ENCODE data around the gene DNAAF1.

Gene DNAAF1

GRCh38 chr16:84124257-84125073 lies 20.6 kb upstream of the DNAAF1 start:
- DNase-seq (ENCODE audit: low read depth), result no peak

- DNase-seq (ENCODE audit: low read depth), result no peak
These were observed 14.0 kb upstream of the DNAAF1 start for GRCh38 chr16:84131117-84131516.

GRCh38 chr16:84132527-84133285 lies 12.4 kb upstream of the DNAAF1 start:
- no peak for DNase-seq (ENCODE audit: low read depth)

GRCh38 chr16:84136331-84137125 lies 8.6 kb upstream of the DNAAF1 start:
- DNase-seq (ENCODE audit: low read depth), result no peak

GRCh38 chr16:84137287-84137686 lies 7.8 kb upstream of the DNAAF1 start:
- DNase-seq (ENCODE audit: low read depth), result no peak

GRCh38 chr16:84137769-84138357 lies 7.2 kb upstream of the DNAAF1 start:
- DNase-seq (ENCODE audit: low read depth), result no peak

- no peak for DNase-seq (ENCODE audit: low read depth)
These were observed 6.6 kb upstream of the DNAAF1 start for GRCh38 chr16:84138500-84138823.

- no peak for DNase-seq (ENCODE audit: low read depth)
These were observed 6.1 kb upstream of the DNAAF1 start for GRCh38 chr16:84138824-84139627.

- DNase-seq (ENCODE audit: low read depth), result no peak
These were observed 5.4 kb upstream of the DNAAF1 start for GRCh38 chr16:84139628-84140258.

- DNase-seq (ENCODE audit: low read depth), result no peak
These were observed 3.9 kb upstream of the DNAAF1 start for GRCh38 chr16:84141143-84141670.

- DNase-seq (ENCODE audit: low read depth), result no peak
These were observed 2.0 kb upstream of the DNAAF1 start for GRCh38 chr16:84143081-84143480.

- no peak for DNase-seq (ENCODE audit: low read depth)
These were observed 1.3 kb upstream of the DNAAF1 start for GRCh38 chr16:84143784-84144199.

- DNase-seq (ENCODE audit: low read depth), result no peak
These were observed 774 bp upstream of the DNAAF1 start for GRCh38 chr16:84144209-84144858.

GRCh38 chr16:84150926-84151325 lies 5.8 kb downstream of the DNAAF1 start:
- DNase-seq (ENCODE audit: low read depth), result no peak

- DNase-seq (ENCODE audit: low read depth), result no peak
These were observed 8.6 kb downstream of the DNAAF1 start for GRCh38 chr16:84153660-84154214.

- no peak for DNase-seq (ENCODE audit: low read depth)
These were observed 10.1 kb downstream of the DNAAF1 start for GRCh38 chr16:84155226-84155625.

- DNase-seq (ENCODE audit: low read depth), result no peak
These were observed 10.7 kb downstream of the DNAAF1 start for GRCh38 chr16:84155771-84156170.

GRCh38 chr16:84156342-84156784 lies 11.3 kb downstream of the DNAAF1 start:
- DNase-seq (ENCODE audit: low read depth), result no peak

- no peak for DNase-seq (ENCODE audit: low read depth)
These were observed 13.9 kb downstream of the DNAAF1 start for GRCh38 chr16:84159007-84159406.

- no peak for DNase-seq (ENCODE audit: low read depth)
These were observed 14.7 kb downstream of the DNAAF1 start for GRCh38 chr16:84159800-84160199.
